Activated CD4-positive, alpha-beta T cell treated with anti-CD3 and anti-CD28 coated beads, Interleukin-2, amount 50 U/mL, for 4 hours (primary cell): ENCODE data around the gene PELI1.

Source experiments
- DNase-seq, 2 experiments: peaks; one replicate each; pipeline ENCODE4 v3.0.0-alpha.2; 2020

PELI1 gene

GRCh38 chr2:64153811-64154210 is 9.6 kb upstream of the PELI1 start:
- DNase-seq: no peak

GRCh38 chr2:64151476-64151875 is 7.3 kb upstream of the PELI1 start:
- DNase-seq: no peak

GRCh38 chr2:64145714-64146113 is 1.5 kb upstream of the PELI1 start:
- no peak for DNase-seq

- DNase-seq: no peak
Observed at GRCh38 chr2:64145119-64145518, 899 bp upstream of the PELI1 start.

- no peak for DNase-seq
Observed at GRCh38 chr2:64143169-64144056, 807 bp downstream of the PELI1 start.

- no peak for DNase-seq
Observed at GRCh38 chr2:64142741-64143168, 1.5 kb downstream of the PELI1 start.

- no peak for DNase-seq
Observed at GRCh38 chr2:64141674-64142405, 2.4 kb downstream of the PELI1 start.

- no peak for DNase-seq
Observed at GRCh38 chr2:64140665-64141200, 3.5 kb downstream of the PELI1 start.

GRCh38 chr2:64139956-64140355 is 4.3 kb downstream of the PELI1 start:
- no peak for DNase-seq

GRCh38 chr2:64137996-64138395 is 6.2 kb downstream of the PELI1 start:
- DNase-seq: no peak

GRCh38 chr2:64137567-64137966 is 6.7 kb downstream of the PELI1 start:
- no peak for DNase-seq

GRCh38 chr2:64135421-64135820 is 8.8 kb downstream of the PELI1 start:
- no peak for DNase-seq

- DNase-seq: no peak
Observed at GRCh38 chr2:64134813-64135212, 9.4 kb downstream of the PELI1 start.

GRCh38 chr2:64133828-64134227 is 10.4 kb downstream of the PELI1 start:
- DNase-seq: no peak

- no peak for DNase-seq
Observed at GRCh38 chr2:64133354-64133753, 10.9 kb downstream of the PELI1 start.

GRCh38 chr2:64130333-64130732 is 13.9 kb downstream of the PELI1 start:
- DNase-seq: no peak

- DNase-seq: no peak
Observed at GRCh38 chr2:64128943-64129391, 15.3 kb downstream of the PELI1 start.

GRCh38 chr2:64128406-64128805 is 15.8 kb downstream of the PELI1 start:
- no peak for DNase-seq

GRCh38 chr2:64127119-64127518 is 17.1 kb downstream of the PELI1 start:
- no peak for DNase-seq

GRCh38 chr2:64126601-64127000 is 17.6 kb downstream of the PELI1 start:
- DNase-seq: no peak

- no peak for DNase-seq
Observed at GRCh38 chr2:64124571-64124970, 19.6 kb downstream of the PELI1 start.

GRCh38 chr2:64124168-64124567 is 20.1 kb downstream of the PELI1 start:
- no peak for DNase-seq

GRCh38 chr2:64123740-64124139 is 20.5 kb downstream of the PELI1 start:
- no peak for DNase-seq

- DNase-seq: no peak
Observed at GRCh38 chr2:64122358-64122757, 21.9 kb downstream of the PELI1 start.
